H1 (cell line): ENCODE measurements around the gene MAPK4. TPM values are rescaled to one million over a fixed set of nuclear protein-coding genes. Genes with fewer than 3 reads are reported as not detected.

Experiments
- CTCF ChIA-PET: fragments of 300-600 bp; sonication (Branson Sonifier 250); formaldehyde crosslinking; loops from one replicate; lab custom pipeline; 2021; ENCODE audit not compliant: partially characterized antibody; lab: Charles Lee
- POLR2A ChIA-PET: fragments of 300-600 bp; sonication (Branson Sonifier 250); formaldehyde crosslinking; loops from one replicate; lab custom pipeline; 2021; ENCODE audit warnings: inconsistent platforms; ENCODE audit not compliant: partially characterized antibody; lab: Charles Lee
- DNase-seq, 2 experiments: peaks; one replicate each; pipeline versions ENCODE4 v3.0.0 to v3.0.0-alpha.2; 2010 to 2022; ENCODE audit warnings: low spot score in 2 of 2, low read depth in 1 of 2, mixed read lengths in 1 of 2
- FAIRE-seq: peaks from 2 replicates; lab custom pipeline; 2011; peaks lifted over from hg19 to GRCh38; lab: Jason Lieb, UNC
- H2AFZ ChIP-seq: 2 replicates; pipeline ENCODE4 v1.8.1; 2012; ENCODE audit warnings: low read length, inconsistent platforms
- H2AK5ac ChIP-seq: 2 replicates; pipeline ENCODE4 v1.6.1; 2013; ENCODE audit warnings: low read depth, low read length
- H2BK120ac ChIP-seq: replicated peaks from 2 replicates; pipeline ENCODE3; 2013; ENCODE audit warnings: low read depth, low read length, inconsistent platforms
- H2BK12ac ChIP-seq: 2 replicates; pipeline ENCODE4 v1.6.1; 2013; ENCODE audit warnings: low read depth, low read length
- H2BK15ac ChIP-seq: 2 replicates; pipeline ENCODE4 v1.6.1; 2013; ENCODE audit warnings: low read length
- H2BK20ac ChIP-seq: 2 replicates; pipeline ENCODE4 v1.6.1; 2013; ENCODE audit warnings: low read length
- H2BK5ac ChIP-seq: 2 replicates; pipeline ENCODE4 v1.6.1; 2013; ENCODE audit warnings: low read depth, low read length
- H3K14ac ChIP-seq: 2 replicates; pipeline ENCODE4 v1.6.1; 2013; ENCODE audit warnings: inconsistent platforms; ENCODE audit not compliant: insufficient read length
- H3K18ac ChIP-seq: 2 replicates; pipeline ENCODE4 v1.6.1; 2013; ENCODE audit warnings: low read length; ENCODE audit errors: extremely low read depth
- H3K23ac ChIP-seq: 2 replicates; pipeline ENCODE4 v1.6.1; 2013; ENCODE audit warnings: inconsistent platforms; ENCODE audit not compliant: insufficient read length
- H3K23me2 ChIP-seq: 2 replicates; pipeline ENCODE4 v1.6.1; 2013; ENCODE audit warnings: low read depth, low read length
- H3K27ac ChIP-seq: 2 replicates; pipeline ENCODE4 v1.6.1; 2011; ENCODE audit warnings: low read depth, low read length, inconsistent platforms
- H3K27me3 ChIP-seq, 4 experiments: replicated peaks in 1 of 4; 1 replicate in 1 of 4; 2 replicates in 3 of 4; pipeline versions ENCODE4 v1.6.1 to v1.8.1; 2011 to 2013; ENCODE audit warnings: low read length in 3 of 4, mild to moderate bottlenecking in 3 of 4, inconsistent platforms in 2 of 4, mixed read lengths in 2 of 4, moderate library complexity in 1 of 4; ENCODE audit not compliant: control insufficient read depth in 3 of 4, insufficient read depth in 3 of 4; ENCODE audit errors: extremely low read depth in 1 of 4
- H3K36me3 ChIP-seq, 4 experiments: 2 replicates each; pipeline versions ENCODE4 v1.6.1 to v1.8.1; 2011 to 2013; ENCODE audit warnings: mild to moderate bottlenecking in 4 of 4, low read length in 3 of 4, moderate library complexity in 2 of 4, control low read depth in 1 of 4, inconsistent platforms in 1 of 4; ENCODE audit not compliant: insufficient read depth in 4 of 4, control insufficient read depth in 2 of 4
- H3K4ac ChIP-seq: replicated peaks from 2 replicates; pipeline ENCODE3; 2013; ENCODE audit warnings: low read length, low read depth, mixed read lengths, inconsistent platforms; ENCODE audit not compliant: insufficient read length
- H3K4me1 ChIP-seq, 4 experiments: replicated peaks in 1 of 4; 1 replicate in 1 of 4; 2 replicates in 3 of 4; pipeline versions ENCODE4 v1.6.1 to v1.8.1; 2011 to 2013; ENCODE audit warnings: low read length in 3 of 4, inconsistent platforms in 2 of 4, mixed read lengths in 1 of 4; ENCODE audit not compliant: insufficient read depth in 4 of 4, control insufficient read depth in 3 of 4
- H3K4me2 ChIP-seq, 2 experiments: 2 replicates each; pipeline versions ENCODE4 v1.6.1 to v1.8.1; 2011 to 2013; ENCODE audit warnings: low read depth in 2 of 2, low read length in 2 of 2, control low read depth in 1 of 2, inconsistent platforms in 1 of 2, mild to moderate bottlenecking in 1 of 2; ENCODE audit not compliant: insufficient read depth in 1 of 2
- H3K4me3 ChIP-seq, 4 experiments: fragments of 200-600, 300-600 bp in 1 of 4; sonication (generic), shearing (Covaris generic), sonication (Bioruptor Twin) in 1 of 4; 2 replicates each; pipeline versions ENCODE4 v1.5.1 to v1.8.1; 2011 to 2016; ENCODE audit warnings: low read length in 4 of 4, low read depth in 3 of 4, control low read depth in 2 of 4, inconsistent platforms in 2 of 4, mild to moderate bottlenecking in 2 of 4, mixed read lengths in 1 of 4, moderate library complexity in 1 of 4; ENCODE audit not compliant: insufficient read depth in 2 of 4; ENCODE audit errors: extremely low read depth in 1 of 4
- H3K56ac ChIP-seq: replicated peaks from 2 replicates; pipeline ENCODE3; 2013; ENCODE audit warnings: low read depth, mild to moderate bottlenecking, mixed read lengths, low read length, inconsistent platforms; ENCODE audit not compliant: insufficient read length
- H3K79me1 ChIP-seq: 2 replicates; pipeline ENCODE4 v1.6.1; 2013; ENCODE audit warnings: low read depth, low read length, control low read depth
- H3K79me2 ChIP-seq, 2 experiments: 2 replicates each; pipeline versions ENCODE4 v1.6.1 to v1.8.1; 2012 to 2013; ENCODE audit warnings: low read length in 2 of 2, mild to moderate bottlenecking in 2 of 2, inconsistent platforms in 1 of 2; ENCODE audit not compliant: insufficient read depth in 2 of 2, control insufficient read depth in 1 of 2
- H3K9ac ChIP-seq, 4 experiments: replicated peaks in 1 of 4; 1 replicate in 1 of 4; 2 replicates in 3 of 4; pipeline versions ENCODE4 v1.6.1 to v1.8.1; 2011 to 2013; ENCODE audit warnings: low read depth in 3 of 4, low read length in 3 of 4, control low read depth in 2 of 4, mild to moderate bottlenecking in 2 of 4, moderate library complexity in 2 of 4, inconsistent platforms in 1 of 4; ENCODE audit errors: extremely low read depth in 1 of 4
- H3K9me3 ChIP-seq, 2 experiments: 2 replicates each; pipeline versions ENCODE4 v1.6.1 to v1.8.1; 2012 to 2013; ENCODE audit warnings: mild to moderate bottlenecking in 2 of 2, moderate library complexity in 2 of 2, control low read depth in 1 of 2, inconsistent platforms in 1 of 2, low read depth in 1 of 2, low read length in 1 of 2, mixed read lengths in 1 of 2; ENCODE audit not compliant: insufficient read depth in 2 of 2
- H4K20me1 ChIP-seq, 2 experiments: replicated peaks in 1 of 2; 2 replicates each; pipeline versions ENCODE3 to v1.8.1; 2011 to 2013; ENCODE audit warnings: inconsistent platforms in 2 of 2, low read length in 2 of 2, mild to moderate bottlenecking in 1 of 2; ENCODE audit not compliant: insufficient read depth in 2 of 2, control insufficient read depth in 1 of 2
- H4K5ac ChIP-seq: 2 replicates; pipeline ENCODE4 v1.6.1; 2013; ENCODE audit warnings: low read length, low read depth, mixed read lengths, inconsistent platforms; ENCODE audit not compliant: insufficient read length
- H4K8ac ChIP-seq: 2 replicates; pipeline ENCODE4 v1.8.0; 2013; ENCODE audit warnings: mild to moderate bottlenecking, moderate library complexity, low read length, inconsistent platforms; ENCODE audit not compliant: insufficient read depth; ENCODE audit errors: extremely low read depth
- H4K91ac ChIP-seq: replicated peaks from 2 replicates; pipeline ENCODE3; 2013; ENCODE audit warnings: low read length, mixed read lengths, inconsistent platforms; ENCODE audit not compliant: insufficient read length
- CBX8 ChIP-seq: fragments of 300-800, 300-1000 bp; sonication (generic); IDR thresholded peaks from 2 replicates; pipeline ENCODE4 v1.7.1; 2016; ENCODE audit warnings: low read depth, low read length, borderline replicate concordance
- EGR1 ChIP-seq: IDR thresholded peaks from 2 replicates; pipeline ENCODE4 v1.6.1; 2011; ENCODE audit warnings: low read depth, low read length, borderline replicate concordance
- EP300 ChIP-seq, 2 experiments: IDR thresholded peaks; 1 replicate in 1 of 2; 2 replicates in 1 of 2; pipeline ENCODE4 v1.6.1; 2011 to 2012; ENCODE audit warnings: low read depth in 2 of 2, low read length in 2 of 2, mild to moderate bottlenecking in 2 of 2, borderline replicate concordance in 1 of 2, inconsistent platforms in 1 of 2, moderate library complexity in 1 of 2
- EZH2 ChIP-seq: fragments of 200-600 bp; sonication (generic); IDR thresholded peaks from 2 replicates; pipeline ENCODE4 v1.7.1; 2012; ENCODE audit warnings: low read depth, mild to moderate bottlenecking, moderate library complexity, low read length, inconsistent platforms; ENCODE audit not compliant: severe bottlenecking
- KDM1A ChIP-seq: fragments of 200-600, 300-600 bp; sonication (generic); IDR thresholded peaks from 2 replicates; pipeline ENCODE4 v1.7.1; 2016; ENCODE audit warnings: mild to moderate bottlenecking, low read length, borderline replicate concordance
- KDM4A ChIP-seq: IDR thresholded peaks from one replicate; pipeline ENCODE4 v1.7.1; 2012; ENCODE audit warnings: low read depth, mild to moderate bottlenecking, moderate library complexity, low read length, inconsistent platforms; ENCODE audit not compliant: severe bottlenecking
- PHF8 ChIP-seq: fragments of 200-600 bp; sonication (generic); conservative IDR thresholded peaks from 2 replicates; pipeline ENCODE4 v1.7.1; 2012; ENCODE audit warnings: low read depth, mild to moderate bottlenecking, inconsistent platforms, low read length, moderate library complexity
- RXRA ChIP-seq: IDR thresholded peaks from 2 replicates; pipeline ENCODE4 v1.6.1; 2011; ENCODE audit warnings: low read depth, mild to moderate bottlenecking, low read length, moderate library complexity; ENCODE audit not compliant: insufficient read depth
- SP4 ChIP-seq: IDR thresholded peaks from 2 replicates; pipeline ENCODE4 v1.6.1; 2012; ENCODE audit warnings: low read length, inconsistent platforms
- ZNF274 ChIP-seq: IDR thresholded peaks from 2 replicates; pipeline ENCODE4 v1.7.0; 2012; ENCODE audit warnings: low read length, borderline replicate concordance; ENCODE audit errors: extremely low read depth
- WGBS, 2 experiments: shearing (Covaris generic) in 1 of 2; methylation state at CpG; one replicate each; pipeline versions ENCODE4 v1.1.6 to v1.1.7; 2013 to 2015; ENCODE audit warnings: low lambda C conversion rate in 2 of 2, mixed read lengths in 2 of 2, inconsistent platforms in 1 of 2, low coverage in 1 of 2, missing lambda C conversion rate in 1 of 2; ENCODE audit not compliant: insufficient replicate concordance in 2 of 2, insufficient coverage in 1 of 2, insufficient read length in 1 of 2; ENCODE audit errors: extremely low coverage in 1 of 2, missing lambda C conversion rate in 1 of 2; 5-methylcytosine and 5-hydroxymethylcytosine counted together
- polyA plus RNA-seq, 7 experiments: library from polyadenylated mRNA; depleted of rRNA in 3 of 7; stranded (reverse) in 5 of 7; unstranded in 2 of 7; fragments of >200 nt in 5 of 7; fragments of 200-250 nt in 2 of 7; gene quantifications; 1 replicate in 5 of 7; 2 replicates in 1 of 7; 4 replicates in 1 of 7; pipeline versions ENCODE4 v1.2.1 to v1.2.3, GENCODE V29; 2011 to 2013; ENCODE audit warnings: missing spikeins in 2 of 7, mixed read lengths in 2 of 7
- total RNA-seq: library from RNA; stranded (reverse); fragmentation: NEBNext Ultra II Directional; extraction: Animal tissue kit (Norgen Biotek cat#: 25700); gene quantifications from 2 replicates; pipeline ENCODE4 v1.2.1, GENCODE V29; 2021
- TF ChIP-seq, protein P1 (sequence below): IDR thresholded peaks from 2 replicates; pipeline ENCODE4 v1.6.1; 2012; ENCODE audit warnings: inconsistent platforms

MAPK4 gene
- total and polyA plus RNA-seq, 2 of the 8 experiments (the other 6 are each of a cell fraction or from before 2014, with no cell fraction given) = 3.2 to 3.7 TPM

DNA sequence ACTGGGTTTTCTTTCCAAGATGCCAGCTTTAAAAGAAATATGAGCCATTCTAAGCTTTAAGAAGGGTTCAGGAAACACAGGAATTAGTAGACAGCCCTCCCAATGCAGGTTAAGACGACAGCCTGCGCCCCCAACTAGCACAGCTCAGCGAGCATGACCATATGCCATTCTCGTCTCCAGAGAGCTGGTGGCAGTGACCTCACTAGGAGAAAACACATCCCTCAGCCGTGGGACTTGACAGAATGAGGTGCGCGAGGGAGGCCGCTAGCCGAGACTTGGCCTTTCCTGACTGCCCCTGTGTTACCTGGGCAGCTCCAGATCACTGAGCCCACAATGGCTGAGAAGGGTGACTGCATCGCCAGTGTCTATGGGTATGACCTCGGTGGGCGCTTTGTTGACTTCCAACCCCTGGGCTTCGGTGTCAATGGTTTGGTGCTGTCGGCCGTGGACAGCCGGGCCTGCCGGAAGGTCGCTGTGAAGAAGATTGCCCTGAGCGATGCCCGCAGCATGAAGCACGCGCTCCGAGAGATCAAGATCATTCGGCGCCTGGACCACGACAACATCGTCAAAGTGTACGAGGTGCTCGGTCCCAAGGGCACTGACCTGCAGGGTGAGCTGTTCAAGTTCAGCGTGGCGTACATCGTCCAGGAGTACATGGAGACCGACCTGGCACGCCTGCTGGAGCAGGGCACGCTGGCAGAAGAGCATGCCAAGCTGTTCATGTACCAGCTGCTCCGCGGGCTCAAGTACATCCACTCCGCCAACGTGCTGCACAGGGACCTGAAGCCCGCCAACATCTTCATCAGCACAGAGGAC, 103.9 kb downstream of the MAPK4 start:
- ChIA-PET POLR2A (interaction anchor here (1.0 to 1.1 kb wide), 2 partner anchors 8 to 123 kb away, joined by 3 read pairs; no protein-coding TSS in a partner anchor), CTCF (interaction anchor here (0.7 to 4.0 kb wide), 31 partner anchors 9 to 141 kb away, joined by 3 to 32 read pairs (median 4); no protein-coding TSS in a partner anchor)
- FAIRE-seq (no peak), DNase-seq (no peak)
- H2BK120ac ChIP-seq = no peak overlapping the region
- H2AK5ac ChIP-seq = no peak overlapping the region
- H4K8ac ChIP-seq = no peak overlapping the region
- no peak overlapping the region for H3K4ac ChIP-seq
- no peak overlapping the region for H3K23ac ChIP-seq
- no peak overlapping the region for H3K18ac ChIP-seq
- H3K27me3 ChIP-seq = no peaks in the 10 kb centered on the region
- no peak overlapping the region for H2BK15ac ChIP-seq
- H3K23me2 ChIP-seq = no peaks in the 10 kb centered on the region
- H2BK12ac ChIP-seq = no peak overlapping the region
- H2BK20ac ChIP-seq = no peak overlapping the region
- no peak overlapping the region for H2BK5ac ChIP-seq
- no peaks in the 10 kb centered on the region for H3K79me2 ChIP-seq
- peaks cover 7 to 8% of the 10 kb centered on the region in 2 experiments; a peak in 2 of 4 replicates for H3K9me3 ChIP-seq
- no peaks in the 10 kb centered on the region for H4K20me1 ChIP-seq
- no peaks in the 10 kb centered on the region for H3K79me1 ChIP-seq
- no peak overlapping the region for H2AFZ ChIP-seq
- no peak overlapping the region for H3K56ac ChIP-seq
- H3K4me3 ChIP-seq = no peak overlapping the region
- H3K9ac ChIP-seq = no peak overlapping the region
- H3K4me2 ChIP-seq = no peak overlapping the region
- peaks cover 0 to 3% (median 0%) of the 10 kb centered on the region in 4 experiments; a peak in 1 of 7 replicates for H3K4me1 ChIP-seq
- 93% methylated on average over 38 of the region's 40 CpGs; no CpG with 5 or more reads in 1 of the 2 experiments for WGBS, 2 experiments
- no peak overlapping the region for H4K5ac ChIP-seq
- no peak overlapping the region for H3K27ac ChIP-seq
- no peaks in the 10 kb centered on the region; a peak in 1 of 8 replicates for H3K36me3 ChIP-seq
- no peak overlapping the region for H4K91ac ChIP-seq
- no peak overlapping the region for H3K14ac ChIP-seq
- no peak for TF ChIP-seq EZH2
- no peak for TF ChIP-seq KDM1A
- TF ChIP-seq, protein P1, sequence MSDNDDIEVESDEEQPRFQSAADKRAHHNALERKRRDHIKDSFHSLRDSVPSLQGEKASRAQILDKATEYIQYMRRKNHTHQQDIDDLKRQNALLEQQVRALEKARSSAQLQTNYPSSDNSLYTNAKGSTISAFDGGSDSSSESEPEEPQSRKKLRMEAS = no peak
- TF ChIP-seq ZNF274 = no peak
- TF ChIP-seq SP4 = no peak
- no peak for TF ChIP-seq EGR1
- no peak for TF ChIP-seq PHF8
- no peak for TF ChIP-seq RXRA
- no peak for TF ChIP-seq CBX8
- TF ChIP-seq EP300 (IDR thresholded peaks at IDR 0.05; ENCODE audit: borderline replicate concordance in 1 of 2, low read depth in 2 of 2, low read length in 2 of 2) = no peak
- no peak for TF ChIP-seq KDM4A
